HEK293 (cell line): ENCODE results near the gene NOL7.

Experiments
- CTCF ChIA-PET: fragments of 350-600 bp; formaldehyde crosslinking; extraction: SDS; loops from one replicate; lab custom pipeline; 2021; ENCODE audit warnings: antibody characterized with exemption; lab: Yijun Ruan, JAX
- POLR2A ChIA-PET: fragments of 300-600 bp; formaldehyde crosslinking; extraction: SDS; loops from one replicate; lab custom pipeline; 2020; ENCODE audit warnings: antibody characterized with exemption, inconsistent platforms; lab: Yijun Ruan, JAX
- H3K27ac ChIP-seq: fragments of 200-500 bp; sonication (Bioruptor generic); 2 replicates; pipeline ENCODE4 v1.5.1; 2014; ENCODE audit warnings: low read depth, low read length, control low read depth, inconsistent platforms; ENCODE audit errors: extremely low read depth
- H3K36me3 ChIP-seq, 2 experiments: fragments of 200-500 bp in 1 of 2; sonication (Bioruptor generic) in 1 of 2; 1 replicate in 1 of 2; 2 replicates in 1 of 2; pipeline ENCODE4 v1.5.1; 2014 to 2017; ENCODE audit warnings: inconsistent platforms in 2 of 2, low read length in 2 of 2; ENCODE audit not compliant: control insufficient read depth in 2 of 2, insufficient read depth in 1 of 2
- H3K4me1 ChIP-seq: fragments of 200-500 bp; sonication (Bioruptor generic); 2 replicates; pipeline ENCODE4 v1.5.1; 2014; ENCODE audit warnings: mild to moderate bottlenecking, low read length, inconsistent platforms; ENCODE audit not compliant: control insufficient read depth, insufficient read depth
- H3K4me3 ChIP-seq: 2 replicates; pipeline ENCODE4 v1.5.1; 2011; ENCODE audit warnings: low read depth, mild to moderate bottlenecking, control low read depth, low read length, moderate library complexity
- H3K9me3 ChIP-seq: fragments of 200-500 bp; sonication (Bioruptor generic); 2 replicates; pipeline ENCODE4 v1.5.1; 2014; ENCODE audit warnings: low read depth, low read length, inconsistent platforms; ENCODE audit not compliant: control insufficient read depth, insufficient read depth
- EGR2 ChIP-seq: fragments of 450-650 bp; formaldehyde crosslinking; IDR thresholded peaks from 2 replicates; pipeline ENCODE4 v1.5.1; 2016; ENCODE audit warnings: low read depth, missing biosample characterization, missing genetic modification characterization
- HIC1 ChIP-seq: fragments of 450-650 bp; formaldehyde crosslinking; IDR thresholded peaks from 2 replicates; pipeline ENCODE4 v1.5.1; 2016; ENCODE audit warnings: missing biosample characterization, missing genetic modification characterization
- ZBTB20 ChIP-seq: fragments of 450-650 bp; formaldehyde crosslinking; IDR thresholded peaks from 2 replicates; pipeline ENCODE4 v1.5.1; 2016; ENCODE audit warnings: missing biosample characterization, missing genetic modification characterization
- ZBTB6 ChIP-seq: fragments of 450-650 bp; formaldehyde crosslinking; IDR thresholded peaks from 2 replicates; pipeline ENCODE4 v1.5.1; 2017; ENCODE audit warnings: missing biosample characterization, missing genetic modification characterization
- ZEB2 ChIP-seq: fragments of 450-650 bp; formaldehyde crosslinking; IDR thresholded peaks from 2 replicates; pipeline ENCODE4 v1.5.1; 2016; ENCODE audit warnings: missing biosample characterization, missing genetic modification characterization
- ZFHX2 ChIP-seq: fragments of 450-650 bp; formaldehyde crosslinking; conservative IDR thresholded peaks from 2 replicates; pipeline ENCODE4 v1.5.1; 2016; ENCODE audit warnings: missing biosample characterization, missing genetic modification characterization
- ZFP37 ChIP-seq: fragments of 450-650 bp; formaldehyde crosslinking; IDR thresholded peaks from 2 replicates; pipeline ENCODE4 v1.5.1; 2016; ENCODE audit warnings: missing biosample characterization, missing genetic modification characterization
- ZNF335 ChIP-seq: fragments of 450-650 bp; formaldehyde crosslinking; conservative IDR thresholded peaks from 2 replicates; pipeline ENCODE4 v1.5.1; 2016; ENCODE audit warnings: missing biosample characterization, missing genetic modification characterization
- ZNF341 ChIP-seq: fragments of 450-650 bp; formaldehyde crosslinking; IDR thresholded peaks from 2 replicates; pipeline ENCODE4; 2016; ENCODE audit warnings: low read depth, missing biosample characterization, missing genetic modification characterization
- ZNF571 ChIP-seq: fragments of 450-650 bp; formaldehyde crosslinking; IDR thresholded peaks from 2 replicates; pipeline ENCODE4 v1.5.0; 2017; ENCODE audit warnings: missing biosample characterization, missing genetic modification characterization
- ZNF704 ChIP-seq: fragments of 450-650 bp; formaldehyde crosslinking; IDR thresholded peaks from 2 replicates; pipeline ENCODE4 v1.5.1; 2016; ENCODE audit warnings: missing biosample characterization, missing genetic modification characterization
- ZNF747 ChIP-seq: fragments of 450-650 bp; formaldehyde crosslinking; IDR thresholded peaks from 2 replicates; pipeline ENCODE4 v1.5.1; 2016; ENCODE audit warnings: missing biosample characterization, missing genetic modification characterization
- ZNF76 ChIP-seq: fragments of 450-650 bp; formaldehyde crosslinking; IDR thresholded peaks from 2 replicates; pipeline ENCODE4; 2016; ENCODE audit warnings: low read depth, missing biosample characterization, missing genetic modification characterization, borderline replicate concordance
- ZNF777 ChIP-seq: fragments of 450-650 bp; formaldehyde crosslinking; IDR thresholded peaks from 2 replicates; pipeline ENCODE4 v1.5.1; 2017; ENCODE audit warnings: missing biosample characterization, missing genetic modification characterization, borderline replicate concordance
- ZNF792 ChIP-seq: fragments of 450-650 bp; formaldehyde crosslinking; IDR thresholded peaks from 2 replicates; pipeline ENCODE4 v1.5.1; 2016; ENCODE audit warnings: missing biosample characterization, missing genetic modification characterization
- TF ChIP-seq, protein P1 (sequence below): fragments of 450-650 bp; formaldehyde crosslinking; IDR thresholded peaks from 2 replicates; pipeline ENCODE4 v1.5.1; 2016; ENCODE audit warnings: missing biosample characterization, missing genetic modification characterization, borderline replicate concordance
- TF ChIP-seq, protein P2 (sequence below): fragments of 450-650 bp; formaldehyde crosslinking; IDR thresholded peaks from 2 replicates; pipeline ENCODE4 v1.5.1; 2016; ENCODE audit warnings: missing biosample characterization, missing genetic modification characterization
- TF ChIP-seq, protein P3 (sequence below): fragments of 450-650 bp; formaldehyde crosslinking; optimal IDR thresholded peaks from 2 replicates; pipeline ENCODE3; 2016; ENCODE audit warnings: missing biosample characterization, mild to moderate bottlenecking, missing genetic modification characterization

Gene NOL7

DNA sequence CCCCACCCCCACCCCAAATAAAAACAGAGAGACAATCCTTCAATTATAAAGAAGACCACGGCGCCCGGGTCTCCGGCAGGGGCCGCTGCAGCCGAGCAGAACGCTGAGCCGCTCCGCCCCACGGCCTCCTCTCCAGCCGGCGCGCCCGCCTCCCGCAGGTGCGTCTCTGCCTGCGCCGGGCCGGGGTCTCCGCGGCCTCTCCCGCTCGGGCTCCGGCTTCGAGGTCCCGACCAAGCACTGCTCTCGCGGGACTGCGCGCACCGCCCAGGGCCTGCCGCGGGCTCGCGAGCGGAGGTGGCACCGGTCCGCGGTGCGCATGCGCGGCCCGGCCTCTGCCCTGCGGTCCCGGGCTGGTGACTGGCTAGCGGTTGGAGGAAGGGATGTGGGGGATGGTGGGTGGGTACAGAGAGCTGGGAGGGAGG, 41.0 kb upstream of the NOL7 start (continued):
- TF ChIP-seq, protein P1, sequence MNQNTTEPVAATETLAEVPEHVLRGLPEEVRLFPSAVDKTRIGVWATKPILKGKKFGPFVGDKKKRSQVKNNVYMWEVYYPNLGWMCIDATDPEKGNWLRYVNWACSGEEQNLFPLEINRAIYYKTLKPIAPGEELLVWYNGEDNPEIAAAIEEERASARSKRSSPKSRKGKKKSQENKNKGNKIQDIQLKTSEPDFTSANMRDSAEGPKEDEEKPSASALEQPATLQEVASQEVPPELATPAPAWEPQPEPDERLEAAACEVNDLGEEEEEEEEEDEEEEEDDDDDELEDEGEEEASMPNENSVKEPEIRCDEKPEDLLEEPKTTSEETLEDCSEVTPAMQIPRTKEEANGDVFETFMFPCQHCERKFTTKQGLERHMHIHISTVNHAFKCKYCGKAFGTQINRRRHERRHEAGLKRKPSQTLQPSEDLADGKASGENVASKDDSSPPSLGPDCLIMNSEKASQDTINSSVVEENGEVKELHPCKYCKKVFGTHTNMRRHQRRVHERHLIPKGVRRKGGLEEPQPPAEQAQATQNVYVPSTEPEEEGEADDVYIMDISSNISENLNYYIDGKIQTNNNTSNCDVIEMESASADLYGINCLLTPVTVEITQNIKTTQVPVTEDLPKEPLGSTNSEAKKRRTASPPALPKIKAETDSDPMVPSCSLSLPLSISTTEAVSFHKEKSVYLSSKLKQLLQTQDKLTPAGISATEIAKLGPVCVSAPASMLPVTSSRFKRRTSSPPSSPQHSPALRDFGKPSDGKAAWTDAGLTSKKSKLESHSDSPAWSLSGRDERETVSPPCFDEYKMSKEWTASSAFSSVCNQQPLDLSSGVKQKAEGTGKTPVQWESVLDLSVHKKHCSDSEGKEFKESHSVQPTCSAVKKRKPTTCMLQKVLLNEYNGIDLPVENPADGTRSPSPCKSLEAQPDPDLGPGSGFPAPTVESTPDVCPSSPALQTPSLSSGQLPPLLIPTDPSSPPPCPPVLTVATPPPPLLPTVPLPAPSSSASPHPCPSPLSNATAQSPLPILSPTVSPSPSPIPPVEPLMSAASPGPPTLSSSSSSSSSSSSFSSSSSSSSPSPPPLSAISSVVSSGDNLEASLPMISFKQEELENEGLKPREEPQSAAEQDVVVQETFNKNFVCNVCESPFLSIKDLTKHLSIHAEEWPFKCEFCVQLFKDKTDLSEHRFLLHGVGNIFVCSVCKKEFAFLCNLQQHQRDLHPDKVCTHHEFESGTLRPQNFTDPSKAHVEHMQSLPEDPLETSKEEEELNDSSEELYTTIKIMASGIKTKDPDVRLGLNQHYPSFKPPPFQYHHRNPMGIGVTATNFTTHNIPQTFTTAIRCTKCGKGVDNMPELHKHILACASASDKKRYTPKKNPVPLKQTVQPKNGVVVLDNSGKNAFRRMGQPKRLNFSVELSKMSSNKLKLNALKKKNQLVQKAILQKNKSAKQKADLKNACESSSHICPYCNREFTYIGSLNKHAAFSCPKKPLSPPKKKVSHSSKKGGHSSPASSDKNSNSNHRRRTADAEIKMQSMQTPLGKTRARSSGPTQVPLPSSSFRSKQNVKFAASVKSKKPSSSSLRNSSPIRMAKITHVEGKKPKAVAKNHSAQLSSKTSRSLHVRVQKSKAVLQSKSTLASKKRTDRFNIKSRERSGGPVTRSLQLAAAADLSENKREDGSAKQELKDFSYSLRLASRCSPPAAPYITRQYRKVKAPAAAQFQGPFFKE (tag by site-specific recombination): no peak
- TF ChIP-seq ZNF747 (tag by site-specific recombination): no peak
- TF ChIP-seq ZNF704: no peak
- TF ChIP-seq, protein P2, sequence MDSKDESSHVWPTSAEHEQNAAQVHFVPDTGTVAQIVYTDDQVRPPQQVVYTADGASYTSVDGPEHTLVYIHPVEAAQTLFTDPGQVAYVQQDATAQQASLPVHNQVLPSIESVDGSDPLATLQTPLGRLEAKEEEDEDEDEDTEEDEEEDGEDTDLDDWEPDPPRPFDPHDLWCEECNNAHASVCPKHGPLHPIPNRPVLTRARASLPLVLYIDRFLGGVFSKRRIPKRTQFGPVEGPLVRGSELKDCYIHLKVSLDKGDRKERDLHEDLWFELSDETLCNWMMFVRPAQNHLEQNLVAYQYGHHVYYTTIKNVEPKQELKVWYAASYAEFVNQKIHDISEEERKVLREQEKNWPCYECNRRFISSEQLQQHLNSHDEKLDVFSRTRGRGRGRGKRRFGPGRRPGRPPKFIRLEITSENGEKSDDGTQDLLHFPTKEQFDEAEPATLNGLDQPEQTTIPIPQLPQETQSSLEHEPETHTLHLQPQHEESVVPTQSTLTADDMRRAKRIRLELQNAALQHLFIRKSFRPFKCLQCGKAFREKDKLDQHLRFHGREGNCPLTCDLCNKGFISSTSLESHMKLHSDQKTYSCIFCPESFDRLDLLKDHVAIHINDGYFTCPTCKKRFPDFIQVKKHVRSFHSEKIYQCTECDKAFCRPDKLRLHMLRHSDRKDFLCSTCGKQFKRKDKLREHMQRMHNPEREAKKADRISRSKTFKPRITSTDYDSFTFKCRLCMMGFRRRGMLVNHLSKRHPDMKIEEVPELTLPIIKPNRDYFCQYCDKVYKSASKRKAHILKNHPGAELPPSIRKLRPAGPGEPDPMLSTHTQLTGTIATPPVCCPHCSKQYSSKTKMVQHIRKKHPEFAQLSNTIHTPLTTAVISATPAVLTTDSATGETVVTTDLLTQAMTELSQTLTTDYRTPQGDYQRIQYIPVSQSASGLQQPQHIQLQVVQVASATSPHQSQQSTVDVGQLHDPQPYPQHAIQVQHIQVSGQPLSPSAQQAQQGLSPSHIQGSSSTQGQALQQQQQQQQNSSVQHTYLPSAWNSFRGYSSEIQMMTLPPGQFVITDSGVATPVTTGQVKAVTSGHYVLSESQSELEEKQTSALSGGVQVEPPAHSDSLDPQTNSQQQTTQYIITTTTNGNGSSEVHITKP: no peak
- TF ChIP-seq ZNF76 (tag by site-specific recombination): no peak
- TF ChIP-seq ZNF777 (tag by site-specific recombination): no peak
- TF ChIP-seq EGR2 (tag by site-specific recombination): no peak
- TF ChIP-seq ZFHX2 (tag by site-specific recombination): no peak
- TF ChIP-seq, all 188 proteins: peak for 9

GRCh38 chr6:13574571-13575376, 40.4 kb upstream of the NOL7 start, which contains the start of gene SIRT5:
TSS of gene SIRT5 (plus strand) at chr6:13574601. CDS start at chr6:13584111, 9,510 bp downstream.
- 0 out of 2 replicates have a peak, but pooled peaks cover 3% of the 10 kb centered on the region for H3K4me1 ChIP-seq
- H3K36me3 ChIP-seq: peaks cover 0 to 4% of the 10 kb centered on the region in 2 experiments; a peak in 1 of 3 replicates
- peak within 1 kb of the TSS; percentile 93 for H3K27ac ChIP-seq
- ChIA-PET CTCF (interaction anchor here (0.6 to 4.6 kb wide), 71 partner anchors 9 to 710 kb away, joined by 3 to 62 read pairs (median 4); partner anchors contain the start of genes GFOD1, NOL7 and TBC1D7), POLR2A (interaction anchor here (0.6 to 3.2 kb wide), 40 partner anchors 9 to 1709 kb away, joined by 3 to 49 read pairs (median 4); partner anchors contain the start of genes GFOD1, NOL7 and TBC1D7)
- H3K9me3 ChIP-seq: no peaks in the 10 kb centered on the region
- H3K4me3 ChIP-seq: peak within 1 kb of the TSS; percentile 86
- TF ChIP-seq HIC1 (peak; percentile 98), ZNF335 (tag by site-specific recombination) (peak; percentile 88), ZEB2 (tag by site-specific recombination) (peak; percentile 65), ZBTB20 (tag by site-specific recombination) (peak; percentile 97), ZBTB6 (tag by site-specific recombination) (peak; percentile 79), ZNF792 (no peak; the same call in 1 of the 2 replicates), ZFP37 (tag by site-specific recombination) (peak; percentile 90), ZNF571 (tag by site-specific recombination) (no peak), ZNF341 (tag by site-specific recombination) (peak; percentile 79)
- TF ChIP-seq, protein P3, sequence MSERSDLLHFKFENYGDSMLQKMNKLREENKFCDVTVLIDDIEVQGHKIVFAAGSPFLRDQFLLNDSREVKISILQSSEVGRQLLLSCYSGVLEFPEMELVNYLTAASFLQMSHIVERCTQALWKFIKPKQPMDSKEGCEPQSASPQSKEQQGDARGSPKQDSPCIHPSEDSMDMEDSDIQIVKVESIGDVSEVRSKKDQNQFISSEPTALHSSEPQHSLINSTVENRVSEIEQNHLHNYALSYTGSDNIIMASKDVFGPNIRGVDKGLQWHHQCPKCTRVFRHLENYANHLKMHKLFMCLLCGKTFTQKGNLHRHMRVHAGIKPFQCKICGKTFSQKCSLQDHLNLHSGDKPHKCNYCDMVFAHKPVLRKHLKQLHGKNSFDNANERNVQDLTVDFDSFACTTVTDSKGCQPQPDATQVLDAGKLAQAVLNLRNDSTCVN: peak; percentile 81
